GM18870 (cell line): ENCODE measurements around the gene PRR23B.

Experiments
- ATAC-seq: cut with Tn5 transposase; IDR thresholded peaks from one replicate; pipeline ENCODE4 v1.9.1; 2021; ENCODE audit warnings: moderate library complexity; ENCODE audit not compliant: unreplicated experiment

PRR23B gene

DNA sequence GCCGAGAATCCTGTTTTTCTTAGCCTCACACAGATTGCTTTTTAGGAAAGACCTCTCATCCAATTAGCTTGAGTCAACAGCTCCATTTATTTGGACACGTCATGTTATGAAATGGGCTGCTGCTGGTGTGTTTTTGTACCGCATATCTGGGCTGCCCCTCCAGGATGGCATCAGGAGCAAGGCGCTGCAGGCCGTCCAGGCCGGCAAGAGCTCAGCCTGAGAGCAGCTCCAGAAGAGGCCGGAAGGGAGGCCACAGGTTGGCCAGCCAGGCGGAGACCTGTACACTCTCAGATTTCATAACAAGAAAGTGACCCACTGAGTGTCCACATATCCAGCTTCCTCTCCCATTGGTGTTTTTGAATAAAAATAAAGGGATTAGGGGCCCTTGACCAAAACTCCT is 45.4 kb downstream of the PRR23B start:
- ATAC-seq = no peak

DNA sequence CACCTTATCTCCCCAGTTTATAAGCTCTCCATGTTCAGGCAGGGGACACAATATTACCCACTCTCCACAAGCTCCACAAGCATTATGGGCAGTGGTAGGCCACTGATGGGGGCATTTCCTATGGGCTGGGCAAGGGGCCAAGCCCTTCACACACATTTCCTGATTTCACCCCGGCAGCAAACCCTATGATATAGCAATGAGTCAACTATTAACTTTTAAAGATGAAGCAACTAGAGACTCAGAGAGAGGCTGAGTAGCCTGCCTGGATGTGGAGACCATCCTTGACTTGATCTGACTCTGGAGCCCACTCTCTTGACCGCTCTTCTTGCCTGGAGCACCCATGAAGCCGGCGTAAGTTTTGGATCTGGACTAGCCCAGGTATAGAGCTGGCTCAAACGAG is 46.3 kb downstream of the PRR23B start:
- ATAC-seq = no peak

DNA sequence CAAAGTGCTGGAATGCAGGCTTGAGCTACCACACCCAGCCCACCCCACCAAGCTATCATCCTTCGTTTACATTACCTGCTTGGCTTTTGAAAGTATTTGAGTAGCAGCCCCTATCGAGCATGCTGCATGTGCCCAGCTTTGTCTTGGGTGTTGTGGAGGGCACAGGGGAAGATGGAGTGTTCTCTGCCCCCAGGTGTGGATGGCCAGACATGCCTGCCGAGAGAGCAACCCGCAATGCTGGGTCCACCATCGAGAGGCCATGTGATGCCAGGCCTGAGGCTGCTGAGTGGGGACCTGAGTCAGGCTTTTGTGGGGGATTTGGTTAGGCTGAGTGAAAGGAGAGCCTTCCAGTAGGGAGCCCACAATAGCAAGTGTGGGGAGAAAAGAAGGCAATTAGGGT is 47.8 kb downstream of the PRR23B start:
- ATAC-seq = no peak

DNA sequence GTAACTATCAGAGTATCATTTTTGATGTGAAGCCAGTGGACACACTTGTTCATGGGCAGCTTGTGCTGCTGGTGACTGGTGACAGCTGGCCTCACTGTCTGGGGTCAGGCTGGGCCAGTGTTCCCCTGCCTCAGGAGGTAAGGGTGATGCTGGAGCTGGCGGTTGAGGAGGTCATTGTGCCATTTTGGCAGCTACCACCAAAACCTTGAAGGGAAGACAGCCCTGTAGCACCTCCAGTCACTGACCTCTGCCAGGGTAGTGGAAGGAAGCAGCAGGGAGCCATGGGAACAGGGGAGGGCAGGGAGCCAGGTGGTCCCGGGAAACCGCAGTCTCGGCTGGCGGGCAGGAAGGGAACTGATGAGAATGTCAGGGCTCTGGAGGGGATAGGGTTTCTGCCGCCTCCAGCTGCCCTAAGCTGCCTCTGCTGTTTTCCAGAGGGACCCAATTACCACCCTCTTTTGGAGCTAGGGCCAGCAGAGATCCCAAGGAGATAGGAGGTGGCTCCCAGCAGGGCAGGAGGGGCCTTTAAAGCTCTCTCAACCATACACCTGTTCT is 48.9 kb downstream of the PRR23B start:
- no peak for ATAC-seq
